Activated CD4-positive, alpha-beta T cell treated with anti-CD3 and anti-CD28 coated beads, Interleukin-2, amount 50 U/mL, for 1 hour (primary cell): ENCODE measurements around the gene CCDC69.

Experiments used
- DNase-seq: peaks from one replicate; pipeline ENCODE4 v3.0.0-alpha.2; 2020

CCDC69 gene

DNA sequence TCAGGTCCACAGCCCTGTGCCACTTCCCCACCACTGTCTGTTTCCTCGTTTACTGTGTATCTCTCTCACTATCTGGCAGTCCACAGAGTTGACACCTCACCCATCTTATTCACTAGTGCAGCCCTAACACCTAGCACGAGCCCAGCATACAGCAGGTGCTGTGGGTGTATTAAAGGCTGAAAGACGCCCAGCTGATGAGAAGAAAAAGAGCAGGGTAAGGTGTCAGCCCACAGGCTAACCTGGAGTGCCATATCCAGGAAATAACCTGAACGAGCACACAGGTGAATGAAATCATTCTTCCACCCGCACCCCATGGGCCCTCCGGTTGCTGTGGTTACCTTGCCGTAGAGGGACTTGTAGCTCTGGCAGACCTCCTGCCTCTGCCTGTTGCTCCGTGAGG is 84.9 kb downstream of the CCDC69 start:
- DNase-seq: no peak

DNA sequence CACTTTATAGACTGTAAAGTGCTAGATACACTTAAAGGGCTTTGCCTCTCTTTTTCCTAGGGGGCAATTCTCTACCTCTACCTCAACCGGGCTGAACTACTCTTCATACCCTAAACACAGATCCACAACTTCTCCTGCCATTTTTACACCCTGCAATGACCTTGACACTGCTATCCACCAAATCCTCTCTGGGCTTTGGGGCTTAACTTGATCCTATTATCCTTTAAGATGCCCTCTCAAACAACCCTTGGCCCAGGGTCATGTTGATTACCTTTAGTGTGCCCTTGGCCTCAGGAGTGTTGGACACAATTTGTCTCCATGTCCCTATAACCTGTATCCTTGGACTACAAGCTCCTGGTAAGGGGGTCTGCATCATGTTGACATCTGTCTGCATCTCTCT is 85.8 kb downstream of the CCDC69 start:
- no peak for DNase-seq

- DNase-seq: no peak
These were observed 86.6 kb downstream of the CCDC69 start for GRCh38 chr5:151137067-151137825.

- DNase-seq: no peak
These were observed 89.7 kb downstream of the CCDC69 start for GRCh38 chr5:151134228-151134627.

DNA sequence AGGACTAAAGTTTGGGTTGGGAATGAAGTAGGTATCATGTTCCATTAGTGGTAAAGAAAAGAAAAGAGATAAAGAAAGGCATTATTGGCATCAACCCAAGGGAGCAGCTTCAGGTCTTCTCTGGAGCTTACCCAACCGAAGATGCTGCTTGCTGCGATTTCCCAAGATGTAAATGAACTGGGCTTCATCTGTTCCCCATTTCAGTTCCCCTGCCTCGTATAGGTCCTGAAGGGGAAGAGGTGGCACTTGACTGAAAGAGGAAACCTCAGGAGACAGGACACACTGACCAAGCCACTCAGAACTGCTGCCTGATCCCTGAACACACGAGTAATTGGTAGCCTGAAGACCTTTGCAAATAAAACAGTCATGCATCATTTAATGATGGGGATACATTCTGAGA is 90.9 kb downstream of the CCDC69 start:
- DNase-seq: no peak
